Measurements from ENCODE around the gene SLC66A2.

- TF ChIP-seq, protein P1, sequence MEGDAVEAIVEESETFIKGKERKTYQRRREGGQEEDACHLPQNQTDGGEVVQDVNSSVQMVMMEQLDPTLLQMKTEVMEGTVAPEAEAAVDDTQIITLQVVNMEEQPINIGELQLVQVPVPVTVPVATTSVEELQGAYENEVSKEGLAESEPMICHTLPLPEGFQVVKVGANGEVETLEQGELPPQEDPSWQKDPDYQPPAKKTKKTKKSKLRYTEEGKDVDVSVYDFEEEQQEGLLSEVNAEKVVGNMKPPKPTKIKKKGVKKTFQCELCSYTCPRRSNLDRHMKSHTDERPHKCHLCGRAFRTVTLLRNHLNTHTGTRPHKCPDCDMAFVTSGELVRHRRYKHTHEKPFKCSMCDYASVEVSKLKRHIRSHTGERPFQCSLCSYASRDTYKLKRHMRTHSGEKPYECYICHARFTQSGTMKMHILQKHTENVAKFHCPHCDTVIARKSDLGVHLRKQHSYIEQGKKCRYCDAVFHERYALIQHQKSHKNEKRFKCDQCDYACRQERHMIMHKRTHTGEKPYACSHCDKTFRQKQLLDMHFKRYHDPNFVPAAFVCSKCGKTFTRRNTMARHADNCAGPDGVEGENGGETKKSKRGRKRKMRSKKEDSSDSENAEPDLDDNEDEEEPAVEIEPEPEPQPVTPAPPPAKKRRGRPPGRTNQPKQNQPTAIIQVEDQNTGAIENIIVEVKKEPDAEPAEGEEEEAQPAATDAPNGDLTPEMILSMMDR (IDR thresholded peaks at IDR 0.05) = no peak
- TF ChIP-seq EZH2phosphoT487 (IDR thresholded peaks at IDR 0.05) = no peak
Measured at GRCh38 chr18:79898952-79899608, 52.4 kb downstream of the SLC66A2 start.
